HG03175 (cell line): ENCODE results near the gene ROR1.
"Not testable (repeated sequence)": the region's sequence is repeated elsewhere in the genome, so short reads cannot be mapped to it uniquely, and the experiment has no call there.

ENCODE experiments used
- ATAC-seq: cut with Tn5 transposase; IDR thresholded peaks from one replicate; pipeline ENCODE4 v1.9.1; 2021; ENCODE audit warnings: mild to moderate bottlenecking, moderate library complexity; ENCODE audit not compliant: unreplicated experiment

The ROR1 gene

GRCh38 chr1:63758791-63759190 lies 15.0 kb upstream of the ROR1 start:
- ATAC-seq = no peak

- no peak for ATAC-seq
Observed at GRCh38 chr1:63759778-63760177, 14.0 kb upstream of the ROR1 start.

GRCh38 chr1:63770381-63770780 lies 3.4 kb upstream of the ROR1 start:
- no peak for ATAC-seq

GRCh38 chr1:63772201-63772600 lies 1.6 kb upstream of the ROR1 start:
- no peak for ATAC-seq

- ATAC-seq = no peak
Observed at GRCh38 chr1:63772876-63773275, 941 bp upstream of the ROR1 start.

- ATAC-seq = no peak
Observed at GRCh38 chr1:63773496-63773814, 362 bp upstream of the ROR1 start.

GRCh38 chr1:63774617-63775417 lies 1.0 kb downstream of the ROR1 start:
- no peak for ATAC-seq

- ATAC-seq = no peak
Observed at GRCh38 chr1:63775418-63776127, 1.8 kb downstream of the ROR1 start.

- ATAC-seq = no peak
Observed at GRCh38 chr1:63777286-63777685, 3.5 kb downstream of the ROR1 start.

GRCh38 chr1:63777965-63778880 lies 4.4 kb downstream of the ROR1 start:
- ATAC-seq = no peak

- ATAC-seq = no peak
Observed at GRCh38 chr1:63779338-63780211, 5.8 kb downstream of the ROR1 start.

- no peak for ATAC-seq
Observed at GRCh38 chr1:63780565-63780964, 6.7 kb downstream of the ROR1 start.

- no peak for ATAC-seq
Observed at GRCh38 chr1:63782982-63783381, 9.2 kb downstream of the ROR1 start.

- ATAC-seq = no peak
Observed at GRCh38 chr1:63784083-63784482, 10.3 kb downstream of the ROR1 start.

- no peak for ATAC-seq
Observed at GRCh38 chr1:63784489-63785390, 10.9 kb downstream of the ROR1 start.

- ATAC-seq = not testable (repeated sequence)
Observed at GRCh38 chr1:63787270-63787669, 13.5 kb downstream of the ROR1 start.

- ATAC-seq = no peak
Observed at GRCh38 chr1:63787875-63788274, 14.1 kb downstream of the ROR1 start.

- ATAC-seq = no peak
Observed at GRCh38 chr1:63789856-63790605, 16.2 kb downstream of the ROR1 start.

- no peak for ATAC-seq
Observed at GRCh38 chr1:63790989-63791388, 17.2 kb downstream of the ROR1 start.
